MM.1S (cell line): ENCODE measurements around the gene TJP1.

Experiments
- CTCF ChIP-seq: fragments of 300-600 bp; sonication (generic); IDR thresholded peaks from 2 replicates; pipeline ENCODE4 v1.5.1; 2016; ENCODE audit warnings: antibody characterized with exemption, low read length, mixed read lengths
- EZH2 ChIP-seq: fragments of 300-600 bp; sonication (generic); optimal IDR thresholded peaks from 2 replicates; pipeline ENCODE3; 2017; ENCODE audit warnings: low read depth, mild to moderate bottlenecking, antibody characterized with exemption, low read length, mixed read lengths
- EZH2phosphoT487 ChIP-seq: fragments of 300-600 bp; sonication (generic); IDR thresholded peaks from 2 replicates; pipeline ENCODE4 v1.6.1; 2018; ENCODE audit warnings: antibody characterized with exemption, low read length

- TF ChIP-seq CTCF (no peak), EZH2phosphoT487 (no peak), EZH2 (no peak)
Observed at GRCh38 chr15:29819979-29820378, 2.3 kb downstream of the TJP1 start.
